ENCODE data around the gene MIEN1. TPM values are rescaled to one million over a fixed set of nuclear protein-coding genes. Genes with fewer than 3 reads are reported as not detected.
"Not testable (repeated sequence)": the region's sequence is repeated elsewhere in the genome, so short reads cannot be mapped to it uniquely, and the experiment has no call there.

MIEN1 gene
- total RNA-seq, 2 donors from 2014 or later: 48.7 to 55.3 TPM

DNA sequence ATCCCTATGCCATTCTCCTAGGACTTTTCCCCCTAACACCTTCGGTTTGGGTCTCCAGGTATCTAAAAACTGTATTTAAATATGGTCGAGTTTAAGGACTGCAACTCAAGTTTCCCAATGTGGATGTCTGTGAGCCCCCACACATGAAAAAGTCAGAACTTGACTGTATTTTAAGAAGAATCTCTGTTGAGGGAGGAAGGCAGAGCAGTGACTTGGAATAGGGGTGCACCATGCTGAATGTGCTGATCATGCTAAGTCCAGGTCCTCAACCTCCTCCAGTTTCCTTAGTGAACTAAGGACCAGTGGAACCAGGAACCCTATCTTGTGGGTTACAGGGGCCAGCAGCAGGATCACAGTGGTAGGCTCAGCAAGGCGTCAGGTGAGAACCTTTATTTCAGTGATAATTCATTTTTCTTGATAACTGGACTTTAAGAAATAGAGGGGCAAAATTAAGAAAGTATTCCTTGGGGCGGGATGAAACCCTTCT is 26.9 kb upstream of the MIEN1 start:
- intact Hi-C loops (cut with DNase I): no loop called here
- DNase-seq (no peak), ATAC-seq (no peak)

DNA sequence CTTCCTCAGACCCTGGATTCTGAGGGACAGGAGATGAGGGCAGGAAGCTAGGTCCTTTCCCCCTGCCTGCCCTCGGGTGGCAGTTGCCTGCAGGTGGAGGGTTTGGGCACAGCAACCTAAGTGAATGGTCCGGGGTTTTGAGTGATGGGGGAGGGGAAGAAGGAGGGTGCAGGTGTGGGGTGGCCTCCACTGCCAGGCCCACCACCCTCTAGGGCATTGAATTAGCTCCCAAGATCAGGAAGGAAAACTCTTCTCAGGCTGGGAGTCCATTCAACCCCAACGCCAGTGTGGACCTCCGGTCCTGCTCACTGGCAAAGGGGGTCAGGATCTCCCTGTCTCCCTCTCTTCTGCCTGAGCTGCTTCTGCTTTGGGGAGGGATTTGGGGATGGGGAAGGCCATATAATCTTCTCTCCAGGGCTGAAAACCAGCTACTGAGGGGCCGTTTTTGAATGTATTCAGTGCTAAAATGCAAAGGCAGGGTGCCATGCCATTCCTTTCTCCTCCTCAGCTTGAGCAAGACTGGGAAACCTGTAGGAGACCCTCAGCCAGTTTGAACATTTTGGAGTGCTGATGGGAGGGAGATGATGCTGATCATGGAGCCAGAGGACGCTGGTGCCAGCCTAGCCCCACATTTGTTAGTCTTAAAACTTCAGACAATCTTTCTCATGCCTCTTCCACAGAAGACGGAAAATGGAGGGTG is 26.2 kb upstream of the MIEN1 start:
- ATAC-seq: no peak
- no peak for DNase-seq
- intact Hi-C loops (cut with DNase I): no loop called here

DNA sequence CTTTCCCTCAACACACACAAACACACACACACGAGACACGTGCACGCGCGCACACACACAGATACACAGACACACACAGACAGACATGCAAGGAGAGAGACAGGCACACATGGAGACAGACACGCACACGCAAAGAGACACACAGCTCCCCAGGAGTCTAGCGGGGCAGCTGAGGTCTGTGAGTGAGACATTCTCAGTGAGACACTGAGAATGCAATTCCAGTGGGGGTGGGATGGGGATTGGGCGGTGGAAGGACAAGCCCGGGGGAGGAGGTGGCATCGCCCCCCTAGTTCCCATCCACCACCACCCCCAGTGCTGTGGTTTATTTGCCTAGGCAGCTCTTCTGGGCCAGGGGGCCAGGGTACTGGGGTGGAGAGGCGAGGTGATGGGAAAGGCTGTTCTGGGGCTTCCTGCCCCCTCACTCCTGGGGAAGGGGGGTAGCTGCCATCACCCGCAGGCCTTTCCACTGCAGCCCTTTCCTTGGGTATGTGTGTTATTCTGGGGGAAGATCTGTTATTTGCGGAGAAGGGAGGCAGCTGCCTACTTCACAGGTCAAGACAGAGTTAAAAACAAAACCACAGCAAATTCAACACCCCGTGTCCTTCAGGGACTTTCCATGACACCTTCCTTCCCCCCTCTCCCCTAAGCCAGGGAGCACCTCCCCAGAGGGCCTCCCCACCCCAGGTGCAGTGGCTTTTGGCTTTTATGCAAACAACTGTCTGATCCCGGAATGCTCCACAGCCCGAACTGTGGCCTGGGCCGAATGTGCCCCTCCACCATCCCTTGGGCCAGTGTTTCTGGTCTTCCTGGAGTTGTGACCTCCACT is 25.4 kb upstream of the MIEN1 start:
- intact Hi-C loops (cut with DNase I): no loop called here
- DNase-seq (no peak), ATAC-seq (no peak)

DNA sequence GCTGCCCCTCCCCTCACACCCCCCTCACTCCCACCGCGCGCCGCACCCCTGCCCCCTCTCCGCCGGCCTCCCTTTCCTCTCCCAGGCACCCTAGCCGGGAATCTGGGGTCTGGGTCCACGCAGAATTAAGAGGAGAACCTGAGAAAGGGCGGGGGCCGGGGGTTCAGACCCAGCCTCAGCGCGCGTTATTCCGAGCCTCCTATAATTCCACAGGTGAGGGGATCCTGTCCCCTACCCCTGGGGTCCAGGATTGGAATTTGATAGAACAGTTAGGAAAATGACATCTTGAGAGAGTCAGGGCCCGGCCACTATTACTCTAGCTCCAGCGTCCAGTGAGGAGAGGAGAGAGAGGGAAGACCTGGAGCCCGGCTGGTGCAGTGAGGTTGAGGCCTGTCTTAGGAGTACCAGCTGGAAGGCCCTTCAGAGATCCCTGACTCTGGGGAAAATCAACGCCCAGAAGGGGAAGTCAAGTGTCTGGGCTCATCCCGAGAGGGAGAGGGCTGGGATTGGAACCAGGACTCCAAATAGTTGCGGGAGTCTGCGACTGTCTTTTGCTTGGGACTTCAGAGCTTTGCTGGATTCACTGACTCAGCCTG is 24.7 kb upstream of the MIEN1 start:
- no peak for DNase-seq
- intact Hi-C loops (cut with DNase I): loop anchor here (1.0 to 5.0 kb wide), 2 partner anchors 133 kb away; no protein-coding TSS in a partner anchor
- ATAC-seq: peak in 1 of 2 donors; percentile 4

DNA sequence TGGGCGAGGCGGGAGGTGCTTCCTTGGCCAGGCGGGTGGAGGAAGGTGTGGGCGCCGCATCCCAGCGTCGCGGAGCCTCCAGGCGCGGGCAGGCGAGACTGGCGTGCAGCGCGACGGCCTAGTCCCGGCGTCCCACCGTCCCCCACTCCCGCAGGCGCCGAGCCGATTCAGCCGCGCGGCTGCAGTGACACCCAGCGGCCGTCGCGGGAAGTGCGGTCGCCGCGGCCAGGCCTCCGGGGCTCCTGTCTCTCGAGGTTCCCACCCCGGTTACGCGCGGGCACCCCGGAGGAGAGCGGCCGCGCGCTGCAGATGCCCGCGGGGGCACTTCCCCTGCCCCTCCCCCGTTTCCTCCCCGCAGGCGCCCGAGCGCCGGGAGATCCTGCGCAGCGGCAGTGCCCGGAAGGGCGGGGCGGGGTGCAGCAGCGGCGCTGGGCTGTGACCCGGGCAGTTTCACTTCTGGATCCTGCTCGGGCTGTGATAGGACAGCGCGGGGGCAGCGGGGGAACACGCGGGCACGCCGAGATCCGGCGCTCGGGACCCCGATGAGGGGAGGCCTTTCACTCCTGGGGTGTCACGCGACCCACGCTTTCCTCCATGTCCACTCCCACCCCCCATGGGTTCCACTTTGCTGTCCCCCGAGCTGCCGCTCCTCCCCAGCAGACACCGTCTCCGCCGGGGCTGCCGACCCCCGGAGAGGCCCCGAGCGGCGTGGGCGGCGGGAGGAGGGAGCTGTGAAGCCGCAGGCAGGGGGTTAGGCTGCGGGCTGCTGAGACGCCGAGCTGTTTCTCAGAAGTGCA is 24.0 kb upstream of the MIEN1 start:
- intact Hi-C loops (cut with DNase I): loop anchor here (1.0 to 5.0 kb wide), 2 partner anchors 132 kb away; no protein-coding TSS in a partner anchor
- DNase-seq (peak; percentile 95), ATAC-seq (peak; percentile 95)

DNA sequence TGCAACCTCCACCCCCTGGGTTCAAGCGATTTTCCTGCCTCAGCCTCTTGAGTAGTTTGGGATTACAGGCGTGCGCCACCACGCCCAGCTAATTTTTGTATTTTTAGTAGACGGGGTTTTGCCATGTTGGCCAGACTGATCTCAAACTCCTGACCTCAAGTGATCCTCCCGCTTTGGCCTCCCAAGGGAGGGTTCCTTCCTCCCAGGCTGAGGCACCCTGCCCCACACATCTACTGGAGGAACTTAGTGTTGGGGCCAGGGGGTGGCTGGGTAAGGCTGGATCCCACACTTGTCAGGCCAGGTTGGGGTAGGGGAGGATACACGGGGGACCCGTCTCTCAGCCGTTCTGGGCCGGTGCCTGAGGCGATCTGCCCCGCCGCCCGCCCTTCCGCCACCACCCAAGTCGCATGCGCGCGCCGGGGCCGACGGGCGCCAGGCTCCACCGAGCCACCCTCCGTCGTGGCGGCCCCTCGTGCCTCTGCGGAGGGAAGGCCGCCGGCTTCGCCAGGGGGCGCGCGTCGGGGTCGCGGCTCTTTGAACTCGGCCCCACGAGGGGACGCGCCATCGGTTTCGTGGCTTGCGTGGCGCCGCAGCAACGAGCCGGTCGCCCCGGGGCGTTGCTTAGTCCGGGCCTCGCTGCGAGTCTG is 23.3 kb upstream of the MIEN1 start:
- DNase-seq: peak; percentile 73
- ATAC-seq: peak; percentile 33 to 54
- intact Hi-C loops (cut with DNase I): loop anchor here (1.0 to 5.0 kb wide), 2 partner anchors 131 kb away; no protein-coding TSS in a partner anchor

DNA sequence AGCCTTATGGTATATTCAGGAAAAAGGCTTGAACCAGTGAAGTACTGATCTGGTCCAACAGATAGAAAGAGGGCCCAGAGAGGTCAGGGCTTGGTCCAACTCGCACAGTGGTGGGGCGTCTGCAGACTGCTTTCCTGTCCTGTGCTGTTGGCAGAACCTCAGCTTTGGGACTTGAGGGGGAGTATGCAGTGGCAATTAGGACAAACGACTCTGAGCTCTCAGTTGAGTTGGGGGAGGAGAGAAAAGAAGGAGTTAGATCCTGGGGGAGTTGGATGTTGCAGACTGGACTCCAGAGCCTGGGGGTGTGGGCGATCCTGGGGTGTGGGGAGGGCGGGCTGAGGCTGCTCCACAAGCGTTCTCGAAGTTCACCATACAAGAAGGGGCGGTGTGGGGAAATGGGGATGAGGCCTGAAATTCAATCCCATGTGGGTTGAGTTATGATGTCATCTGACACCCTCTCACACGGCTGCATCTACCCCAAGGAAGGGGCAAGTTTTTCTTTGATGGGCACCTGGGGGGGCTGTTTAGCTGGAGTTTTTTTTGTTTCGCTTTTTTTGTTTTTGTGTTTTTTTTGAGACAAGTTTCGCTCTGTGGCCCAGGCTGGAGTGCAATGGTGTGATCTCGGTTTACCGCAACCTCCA is 22.0 kb upstream of the MIEN1 start:
- intact Hi-C loops (cut with DNase I): loop anchor here in 1 of 2 donors (5.0 kb wide), 1 partner anchor 130 kb away; no protein-coding TSS in a partner anchor
- ATAC-seq (no peak), DNase-seq (no peak)

DNA sequence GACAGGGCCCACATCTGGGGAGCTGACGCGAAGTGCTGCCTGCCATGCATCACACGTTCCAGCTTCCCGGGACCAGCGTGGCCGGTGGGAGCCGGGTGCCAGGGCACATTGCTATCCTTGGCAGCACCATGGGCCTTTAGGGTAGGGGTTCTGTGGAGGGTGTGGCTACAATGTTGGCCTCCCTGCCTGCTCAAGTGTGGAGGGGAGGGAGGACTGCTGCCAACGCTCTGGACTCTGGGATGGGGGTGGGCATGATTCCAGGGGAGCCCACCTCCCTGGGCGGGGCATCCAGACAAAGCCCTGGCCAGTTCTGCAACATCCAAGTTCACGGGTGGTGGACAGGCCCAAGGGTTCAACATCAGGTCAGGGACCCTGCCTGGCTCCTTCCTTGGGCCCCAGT is 21.3 kb upstream of the MIEN1 start:
- ATAC-seq: no peak
- DNase-seq: no peak
- intact Hi-C loops (cut with DNase I): loop anchor here in 1 of 2 donors (5.0 kb wide), 1 partner anchor 129 kb away; no protein-coding TSS in a partner anchor

DNA sequence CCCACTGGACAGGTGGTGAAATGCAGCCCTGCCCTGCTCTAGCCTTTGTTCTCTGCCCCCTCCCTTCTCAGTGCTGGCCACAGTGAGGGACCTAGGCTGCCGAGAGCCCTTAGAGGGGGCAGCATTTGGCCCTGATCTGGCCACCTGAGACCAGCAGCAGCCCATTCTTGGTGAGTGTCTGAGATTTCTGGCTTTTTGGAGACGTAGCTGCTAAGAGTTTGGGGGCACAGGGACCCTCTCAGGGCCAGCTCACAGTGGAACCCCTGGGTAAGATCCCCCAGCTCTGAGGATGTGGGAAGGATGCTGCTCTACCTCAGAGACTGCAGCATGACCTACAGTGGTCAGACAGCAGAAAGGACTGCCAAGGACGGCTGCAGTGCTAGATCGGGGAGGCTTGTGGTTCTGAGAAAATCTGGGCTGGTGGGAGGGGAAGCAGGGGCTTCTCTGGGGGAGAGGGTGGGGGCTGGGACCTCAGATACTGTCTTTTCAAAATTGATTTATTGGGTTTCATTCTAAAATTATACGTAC is 20.7 kb upstream of the MIEN1 start:
- DNase-seq (no peak), ATAC-seq (no peak)
- intact Hi-C loops (cut with DNase I): loop anchor here in 1 of 2 donors (5.0 kb wide), 1 partner anchor 129 kb away; no protein-coding TSS in a partner anchor

DNA sequence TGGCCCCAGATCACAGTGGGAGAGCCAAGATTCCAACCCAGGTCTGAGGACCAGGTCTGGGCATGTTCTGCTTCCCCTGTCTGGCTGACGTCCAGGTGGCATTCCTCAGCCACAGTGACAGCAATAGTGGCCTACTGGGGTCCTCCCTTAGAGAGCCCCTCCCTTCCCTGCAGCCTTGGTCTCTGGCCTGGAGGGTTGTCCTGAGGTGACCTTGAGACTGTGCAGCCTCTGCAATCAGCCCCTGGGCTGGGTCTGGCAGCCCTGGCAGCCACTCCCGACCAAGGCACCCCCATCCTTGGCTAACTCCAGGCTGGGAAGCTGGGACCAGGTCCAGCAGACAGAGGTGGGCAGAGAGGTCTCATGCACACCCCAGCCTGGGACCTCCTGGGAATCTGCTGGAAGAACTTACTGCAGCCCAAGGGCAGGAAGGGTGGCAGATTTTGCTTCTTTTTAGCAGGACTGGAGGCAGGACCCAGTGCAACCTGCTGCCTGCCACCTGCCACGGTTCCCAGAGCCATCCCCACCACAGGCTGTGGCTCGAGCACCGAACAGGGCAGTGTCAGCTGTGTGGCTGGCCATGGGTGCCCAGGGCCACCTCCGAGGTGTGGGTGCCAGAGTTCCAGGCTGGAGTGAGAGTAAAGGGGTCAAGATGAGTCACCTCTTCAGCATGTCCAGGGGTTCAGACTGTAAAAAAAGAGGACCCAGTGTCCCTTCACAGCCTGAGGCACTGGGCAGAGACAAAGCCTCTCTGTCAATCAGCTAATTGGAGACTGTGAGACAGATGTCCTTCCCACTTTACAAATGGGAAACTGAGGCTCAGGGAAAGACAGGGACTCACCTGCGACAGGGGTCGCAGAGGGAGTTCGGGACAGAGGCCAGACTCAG is 20.0 kb upstream of the MIEN1 start:
- intact Hi-C loops (cut with DNase I): loop anchor here in 1 of 2 donors (5.0 kb wide), 1 partner anchor 128 kb away; no protein-coding TSS in a partner anchor
- no peak for DNase-seq
- ATAC-seq: no peak

DNA sequence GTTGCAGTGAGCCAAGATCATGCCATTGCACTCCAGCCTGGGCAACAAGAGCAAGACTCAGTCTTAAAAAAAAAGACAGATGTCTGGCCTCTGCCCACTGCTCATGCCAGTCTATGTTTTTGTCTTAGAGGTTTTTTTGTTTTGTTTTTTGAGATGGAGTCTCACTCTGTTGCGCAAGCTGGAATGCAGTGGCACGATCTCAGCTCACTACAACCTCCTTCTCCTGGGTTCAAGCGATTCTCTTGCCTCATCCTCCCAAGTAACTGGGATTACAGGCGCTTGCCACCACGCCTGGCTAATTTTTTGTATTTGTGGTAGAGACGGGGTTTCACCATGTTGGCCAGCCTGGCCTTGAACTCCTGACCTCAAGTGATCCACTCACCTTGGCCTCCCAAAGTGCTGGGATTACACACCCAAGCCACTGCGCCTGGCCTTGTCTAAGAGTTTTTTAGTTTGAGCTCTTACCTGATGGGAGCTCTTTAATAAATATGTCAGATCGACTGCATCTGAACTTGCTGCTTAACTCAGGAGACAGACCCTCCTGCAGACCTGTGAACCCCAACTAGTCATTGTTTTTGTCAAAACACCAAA is 18.2 kb upstream of the MIEN1 start:
- ATAC-seq; intact Hi-C loops (cut with DNase I); DNase-seq: not testable (repeated sequence)

DNA sequence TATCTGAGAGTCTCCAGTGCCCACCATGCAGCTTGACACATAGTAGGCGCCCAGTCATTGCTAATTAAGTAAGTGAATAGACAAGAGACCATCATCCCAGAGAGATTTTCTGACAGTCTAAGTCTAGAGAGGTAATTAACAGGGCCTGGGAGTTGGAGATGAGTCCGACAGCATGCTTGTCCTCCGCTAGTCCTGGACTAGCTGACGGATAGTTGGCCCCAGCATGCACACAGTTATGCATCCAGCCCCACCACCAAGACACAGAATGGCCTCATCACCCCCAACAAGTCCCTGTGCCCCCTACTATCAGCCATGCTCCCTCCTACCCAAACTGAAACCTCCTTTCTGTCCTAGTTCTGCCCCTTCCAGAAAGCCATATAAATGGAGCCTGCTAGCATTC is 17.4 kb upstream of the MIEN1 start:
- no peak for ATAC-seq
- intact Hi-C loops (cut with DNase I): no loop called here
- DNase-seq: no peak

DNA sequence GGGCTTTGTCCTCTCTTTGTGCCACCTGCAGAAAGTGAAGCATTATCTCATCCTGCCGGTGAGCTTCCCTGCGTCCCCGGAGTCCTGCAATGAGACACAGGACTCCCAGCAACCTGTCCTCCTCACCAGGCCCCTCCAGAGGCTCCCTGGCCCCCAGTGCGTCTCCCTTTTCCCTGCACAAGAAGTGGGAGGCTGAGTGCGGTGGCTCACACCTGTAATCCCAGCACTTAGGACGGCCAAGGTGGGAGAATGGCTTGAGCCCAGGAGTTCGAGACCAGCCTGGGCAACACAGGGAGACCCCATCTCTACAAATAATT is 15.8 kb upstream of the MIEN1 start:
- ATAC-seq (no peak), DNase-seq (no peak)
- intact Hi-C loops (cut with DNase I): no loop called here

DNA sequence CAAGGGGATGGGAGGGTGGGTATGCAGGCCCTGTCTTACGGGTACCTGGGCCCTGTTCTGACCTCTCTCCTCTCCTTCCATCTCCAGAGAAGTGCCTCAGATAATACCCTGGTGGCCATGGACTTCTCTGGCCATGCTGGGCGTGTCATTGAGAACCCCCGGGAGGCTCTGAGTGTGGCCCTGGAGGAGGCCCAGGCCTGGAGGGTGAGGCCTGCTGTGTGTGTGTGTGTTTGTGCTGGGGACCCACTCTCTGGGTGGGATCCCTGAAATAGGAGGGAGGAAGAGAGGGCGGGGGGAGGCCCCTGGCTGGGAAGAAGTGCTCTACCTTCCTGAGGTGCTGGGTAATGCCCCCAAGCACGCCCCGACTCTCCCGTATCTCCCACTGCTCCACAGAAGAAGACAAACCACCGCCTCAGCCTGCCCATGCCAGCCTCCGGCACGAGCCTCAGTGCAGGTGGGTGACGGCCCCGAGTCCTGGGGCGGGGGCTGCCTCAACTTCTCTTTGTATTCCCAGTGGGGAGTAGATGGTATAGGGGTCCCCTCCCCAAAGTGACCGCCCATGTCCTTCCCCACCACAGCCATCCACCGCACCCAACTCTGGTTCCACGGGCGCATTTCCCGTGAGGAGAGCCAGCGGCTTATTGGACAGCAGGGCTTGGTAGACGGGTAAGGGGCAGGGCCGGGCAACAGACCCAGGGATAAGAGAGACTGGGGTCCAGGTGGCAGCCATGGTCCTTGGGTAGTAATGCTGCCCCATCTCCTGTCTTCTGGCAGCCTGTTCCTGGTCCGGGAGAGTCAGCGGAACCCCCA is 15.2 kb upstream of the MIEN1 start:
- ATAC-seq (no peak), DNase-seq (no peak)
- intact Hi-C loops (cut with DNase I): no loop called here

DNA sequence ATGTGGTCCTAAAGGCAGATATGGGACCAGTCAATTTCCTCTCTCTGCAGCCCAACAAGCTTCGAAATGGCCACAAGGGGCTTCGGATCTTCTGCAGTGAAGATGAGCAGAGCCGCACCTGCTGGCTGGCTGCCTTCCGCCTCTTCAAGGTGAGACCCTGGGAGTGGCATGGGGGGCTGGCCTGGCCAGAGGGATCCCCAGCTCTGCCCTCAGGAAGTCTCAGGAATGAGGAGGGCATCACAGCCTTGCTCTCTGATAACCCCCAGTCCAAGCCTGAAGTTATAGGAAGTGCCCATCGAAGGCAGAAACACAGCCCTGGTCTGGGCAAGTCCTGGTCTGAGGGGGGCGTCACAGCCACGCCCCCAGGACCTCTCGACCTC is 14.5 kb upstream of the MIEN1 start:
- no peak for DNase-seq
- ATAC-seq: no peak
- intact Hi-C loops (cut with DNase I): no loop called here
